CD4-positive, alpha-beta T cell (primary cell): ENCODE data around the gene ARMC9. TPM values are rescaled to one million over a fixed set of nuclear protein-coding genes. Genes with fewer than 3 reads are reported as not detected.
"Not testable (repeated sequence)": the region's sequence is repeated elsewhere in the genome, so short reads cannot be mapped to it uniquely, and the experiment has no call there.

ENCODE experiments used
- ATAC-seq: fragments of 200-7000 bp; cut with Tn5 transposase; one replicate; pipeline ENCODE4 v1.10.0; 2022; ENCODE audit warnings: mild to moderate bottlenecking; ENCODE audit not compliant: poor library complexity
- CTCF ChIA-PET: fragments of 350-600 bp; sonication (Branson Sonifier 250); formaldehyde crosslinking; loops from one replicate; lab custom pipeline; 2021; ENCODE audit warnings: antibody characterized with exemption, inconsistent platforms; lab: Charles Lee
- POLR2A ChIA-PET: fragments of 350-600 bp; sonication (Branson Sonifier 250); formaldehyde crosslinking; loops from one replicate; lab custom pipeline; 2021; ENCODE audit warnings: antibody characterized with exemption, inconsistent platforms; lab: Charles Lee
- DNase-seq, 14 experiments: peaks; one replicate each; pipeline ENCODE4 v3.0.0-alpha.2; 2013 to 2020; ENCODE audit warnings: mixed read lengths in 2 of 14
- H3K27ac ChIP-seq, 2 donors: one replicate each; pipeline versions ENCODE4 v1.5.1 to v1.7.0; 2013; ENCODE audit warnings: low read length in 2 of 2, low read depth in 1 of 2, mild to moderate bottlenecking in 1 of 2
- H3K27me3 ChIP-seq, 2 experiments: 1 replicate in 1 of 2; 2 replicates in 1 of 2; pipeline versions ENCODE4 v1.6.1 to v1.7.0; 2013; ENCODE audit warnings: low read length in 2 of 2, control low read depth in 1 of 2, mild to moderate bottlenecking in 1 of 2, moderate library complexity in 1 of 2; ENCODE audit not compliant: insufficient read depth in 2 of 2, control insufficient read depth in 1 of 2
- H3K36me3 ChIP-seq: one replicate; pipeline ENCODE4 v1.6.1; 2013; ENCODE audit warnings: low read length, control low read depth; ENCODE audit not compliant: insufficient read depth
- H3K4me1 ChIP-seq: one replicate; pipeline ENCODE4 v1.6.1; 2013; ENCODE audit warnings: low read length, control low read depth; ENCODE audit not compliant: insufficient read depth
- H3K4me3 ChIP-seq: one replicate; pipeline ENCODE4 v1.5.1; 2013; ENCODE audit warnings: mild to moderate bottlenecking, low read length, moderate library complexity
- H3K9me3 ChIP-seq, 2 experiments: 1 replicate in 1 of 2; 2 replicates in 1 of 2; pipeline versions ENCODE4 v1.6.1 to v1.7.0; 2013; ENCODE audit warnings: low read length in 2 of 2, mild to moderate bottlenecking in 2 of 2, control low read depth in 1 of 2, moderate library complexity in 1 of 2; ENCODE audit not compliant: control insufficient read depth in 1 of 2, insufficient read depth in 1 of 2
- H3K27ac Mint-ChIP-seq: one replicate; pipeline ENCODE4 v1.8.0; 2020; ENCODE audit warnings: mixed read lengths
- H3K27me3 Mint-ChIP-seq: one replicate; pipeline ENCODE4 v1.8.0; 2021; ENCODE audit warnings: mixed read lengths
- H3K36me3 Mint-ChIP-seq: one replicate; pipeline ENCODE4 v1.8.0; 2021; ENCODE audit warnings: low read depth, mixed read lengths
- H3K4me1 Mint-ChIP-seq: one replicate; pipeline ENCODE4 v1.8.0; 2021; ENCODE audit warnings: low read depth, mixed read lengths
- H3K4me3 Mint-ChIP-seq: one replicate; pipeline ENCODE4 v1.8.0; 2020; ENCODE audit warnings: mild to moderate bottlenecking, mixed read lengths
- H3K9me3 Mint-ChIP-seq: one replicate; pipeline ENCODE4 v1.8.0; 2020; ENCODE audit warnings: mixed read lengths
- CTCF ChIP-seq: fragments of 200-600 bp; IDR thresholded peaks from one replicate; pipeline ENCODE4 v1.8.0; 2022; ENCODE audit warnings: antibody characterized with exemption, mild to moderate bottlenecking
- intact Hi-C, 2 experiments: fragments of 100-400 bp; cut with DNase I in 1 of 2; cut with micrococcal nuclease in 1 of 2; formaldehyde crosslinking; loops; one replicate each; pipeline versions ENCODE4 v1.15.1 to v1.9.0; 2023 to 2025; cut with DNase I, micrococcal nuclease
- total RNA-seq, 174 experiments: library from RNA in 2 of 174; stranded (reverse) in 2 of 174; gene quantifications; one replicate each; pipeline ENCODE4 v1.2.3 and lab custom pipeline; 2021 to 2026

The ARMC9 gene
- total RNA-seq, 2 experiments from 2014 or later: 0.16 to 0.42 TPM

GRCh38 chr2:231300722-231301076 is 102.3 kb downstream of the ARMC9 start:
- no peaks in the 10 kb centered on the region for H3K36me3 Mint-ChIP-seq
- H3K4me1 Mint-ChIP-seq: no peaks in the 10 kb centered on the region
- DNase-seq: no peak
- Histone ChIP-seq H3K4me3 (no peak overlapping the region), H3K36me3 (no peaks in the 10 kb centered on the region), H3K27ac (no peak overlapping the region), H3K27me3 (no peaks in the 10 kb centered on the region), H3K9me3 (no peaks in the 10 kb centered on the region), H3K4me1 (no peaks in the 10 kb centered on the region)
- no peak overlapping the region for H3K4me3 Mint-ChIP-seq
- no peaks in the 10 kb centered on the region for H3K9me3 Mint-ChIP-seq
- ChIA-PET CTCF (no interaction called here), POLR2A (no interaction called here)
- no peak for ATAC-seq
- intact Hi-C loops: no loop called here
- TF ChIP-seq CTCF: no peak
- H3K27me3 Mint-ChIP-seq: no peaks in the 10 kb centered on the region
- no peak overlapping the region for H3K27ac Mint-ChIP-seq

GRCh38 chr2:231304259-231304658 is 105.8 kb downstream of the ARMC9 start:
- H3K9me3 ChIP-seq, POLR2A ChIA-PET, H3K4me1 Mint-ChIP-seq, H3K4me3 ChIP-seq, DNase-seq, H3K36me3 Mint-ChIP-seq, H3K4me1 ChIP-seq, ATAC-seq, H3K36me3 ChIP-seq, H3K27ac ChIP-seq, H3K4me3 Mint-ChIP-seq, CTCF ChIA-PET, H3K9me3 Mint-ChIP-seq, H3K27me3 ChIP-seq, H3K27ac Mint-ChIP-seq, H3K27me3 Mint-ChIP-seq, intact Hi-C loops: not testable (repeated sequence)

- DNase-seq (no peak), ATAC-seq (no peak)
- Mint-ChIP-seq H3K4me3 (no peak overlapping the region), H3K9me3 (no peaks in the 10 kb centered on the region), H3K4me1 (no peaks in the 10 kb centered on the region), H3K36me3 (no peaks in the 10 kb centered on the region), H3K27me3 (no peaks in the 10 kb centered on the region), H3K27ac (no peak overlapping the region)
- H3K27ac ChIP-seq: no peak overlapping the region
- no peak for TF ChIP-seq CTCF
- ChIA-PET CTCF (no interaction called here), POLR2A (no interaction called here)
- no peaks in the 10 kb centered on the region for H3K27me3 ChIP-seq
- no peaks in the 10 kb centered on the region for H3K9me3 ChIP-seq
- intact Hi-C loops: no loop called here
- H3K36me3 ChIP-seq: no peaks in the 10 kb centered on the region
- H3K4me1 ChIP-seq: no peaks in the 10 kb centered on the region
- no peak overlapping the region for H3K4me3 ChIP-seq
These were observed 106.8 kb downstream of the ARMC9 start for GRCh38 chr2:231305221-231305620.

GRCh38 chr2:231306791-231307393 is 108.5 kb downstream of the ARMC9 start:
- Histone ChIP-seq H3K4me3 (no peak overlapping the region), H3K9me3 (no peaks in the 10 kb centered on the region), H3K4me1 (no peaks in the 10 kb centered on the region), H3K36me3 (no peaks in the 10 kb centered on the region), H3K27ac (no peak overlapping the region), H3K27me3 (no peaks in the 10 kb centered on the region)
- Mint-ChIP-seq H3K27me3 (no peaks in the 10 kb centered on the region), H3K4me3 (no peak overlapping the region), H3K4me1 (no peaks in the 10 kb centered on the region), H3K27ac (no peak overlapping the region), H3K36me3 (no peaks in the 10 kb centered on the region), H3K9me3 (no peaks in the 10 kb centered on the region)
- no peak for TF ChIP-seq CTCF
- ChIA-PET CTCF (no interaction called here), POLR2A (no interaction called here)
- DNase-seq (no peak), ATAC-seq (no peak)
- intact Hi-C loops: no loop called here
